Osteocyte (in vitro differentiated cells): Measurements from ENCODE around the gene GLIS1. TPM values are rescaled to one million over a fixed set of nuclear protein-coding genes. Genes with fewer than 3 reads are reported as not detected.
A peak's percentile ranks its signal among the peaks of the same experiment; 100 is the strongest.

Source experiments
- DNase-seq: peaks from one replicate; pipeline ENCODE4 v3.0.0; 2021; ENCODE audit warnings: mixed read lengths; ENCODE audit not compliant: unreplicated experiment; ENCODE audit errors: extremely low spot score
- H3K27ac Mint-ChIP-seq: one replicate; pipeline ENCODE4 v1.8.0; 2021; ENCODE audit warnings: mild to moderate bottlenecking, mixed read lengths; ENCODE audit not compliant: unreplicated experiment
- H3K27me3 Mint-ChIP-seq: one replicate; pipeline ENCODE4 v1.8.0; 2021; ENCODE audit warnings: mixed read lengths; ENCODE audit not compliant: unreplicated experiment
- H3K36me3 Mint-ChIP-seq: one replicate; pipeline ENCODE4 v1.8.0; 2021; ENCODE audit warnings: mixed read lengths; ENCODE audit not compliant: unreplicated experiment
- H3K4me1 Mint-ChIP-seq: one replicate; pipeline ENCODE4 v1.8.0; 2021; ENCODE audit warnings: mixed read lengths; ENCODE audit not compliant: unreplicated experiment
- H3K4me3 Mint-ChIP-seq: one replicate; pipeline ENCODE4 v1.8.0; 2021; ENCODE audit warnings: mild to moderate bottlenecking, moderate library complexity, mixed read lengths; ENCODE audit not compliant: unreplicated experiment
- H3K9me3 Mint-ChIP-seq: one replicate; pipeline ENCODE4 v1.8.0; 2021; ENCODE audit warnings: mixed read lengths; ENCODE audit not compliant: unreplicated experiment
- CTCF ChIP-seq: fragments of 200-600 bp; sonication (generic); IDR thresholded peaks from 2 replicates; pipeline ENCODE4 v1.5.0; 2021; ENCODE audit warnings: antibody characterized with exemption, mild to moderate bottlenecking, moderate library complexity
- total RNA-seq: library from RNA; stranded (reverse); gene quantifications from 2 replicates; pipeline ENCODE4 v1.2.1, GENCODE V29; 2021

GLIS1 gene
- total RNA-seq, 1 donor from 2014 or later, result 38.3 TPM

GRCh38 chr1:53672785-53673184 is 66.2 kb downstream of the GLIS1 start:
- Mint-ChIP-seq H3K27ac (no peak overlapping the region), H3K36me3 (peaks cover 9% of the 10 kb centered on the region), H3K9me3 (no peaks in the 10 kb centered on the region), H3K27me3 (no peaks in the 10 kb centered on the region), H3K4me3 (no peak overlapping the region), H3K4me1 (peaks cover 30% of the 10 kb centered on the region)
- no peak for TF ChIP-seq CTCF
- DNase-seq, result no peak

GRCh38 chr1:53672243-53672642 is 66.7 kb downstream of the GLIS1 start:
- peak overlapping the region; percentile 52 for H3K27ac Mint-ChIP-seq

GRCh38 chr1:53669621-53670191 is 69.3 kb downstream of the GLIS1 start:
- Mint-ChIP-seq H3K9me3 (no peaks in the 10 kb centered on the region), H3K4me1 (peaks cover 36% of the 10 kb centered on the region), H3K36me3 (peaks cover 6% of the 10 kb centered on the region), H3K27me3 (no peaks in the 10 kb centered on the region), H3K4me3 (no peak overlapping the region), H3K27ac (peak overlapping the region; percentile 25)
- TF ChIP-seq CTCF, result no peak
- no peak for DNase-seq

More at GRCh38 chr1:53672243-53672642, 66.7 kb downstream of the GLIS1 start:
- no peaks in the 10 kb centered on the region for H3K9me3 Mint-ChIP-seq
- no peaks in the 10 kb centered on the region for H3K27me3 Mint-ChIP-seq
- DNase-seq, result no peak
- no peak overlapping the region for H3K4me3 Mint-ChIP-seq
- peaks cover 6% of the 10 kb centered on the region for H3K36me3 Mint-ChIP-seq
- no peak for TF ChIP-seq CTCF
- peaks cover 30% of the 10 kb centered on the region for H3K4me1 Mint-ChIP-seq

- Mint-ChIP-seq H3K4me1 (peaks cover 61% of the 10 kb centered on the region), H3K27me3 (no peaks in the 10 kb centered on the region), H3K4me3 (no peak overlapping the region), H3K9me3 (no peaks in the 10 kb centered on the region), H3K36me3 (no peaks in the 10 kb centered on the region), H3K27ac (peak overlapping the region; percentile 16)
- no peak for DNase-seq
- no peak for TF ChIP-seq CTCF
These were observed 72.4 kb downstream of the GLIS1 start for GRCh38 chr1:53666566-53666965.

GRCh38 chr1:53665996-53666395 is 73.0 kb downstream of the GLIS1 start:
- Mint-ChIP-seq H3K36me3 (no peaks in the 10 kb centered on the region), H3K27me3 (no peaks in the 10 kb centered on the region), H3K27ac (no peak overlapping the region), H3K4me1 (peaks cover 58% of the 10 kb centered on the region), H3K9me3 (no peaks in the 10 kb centered on the region), H3K4me3 (no peak overlapping the region)
- DNase-seq, result no peak
- no peak for TF ChIP-seq CTCF
